ENCODE data around the gene C3orf18.

C3orf18 gene

DNA sequence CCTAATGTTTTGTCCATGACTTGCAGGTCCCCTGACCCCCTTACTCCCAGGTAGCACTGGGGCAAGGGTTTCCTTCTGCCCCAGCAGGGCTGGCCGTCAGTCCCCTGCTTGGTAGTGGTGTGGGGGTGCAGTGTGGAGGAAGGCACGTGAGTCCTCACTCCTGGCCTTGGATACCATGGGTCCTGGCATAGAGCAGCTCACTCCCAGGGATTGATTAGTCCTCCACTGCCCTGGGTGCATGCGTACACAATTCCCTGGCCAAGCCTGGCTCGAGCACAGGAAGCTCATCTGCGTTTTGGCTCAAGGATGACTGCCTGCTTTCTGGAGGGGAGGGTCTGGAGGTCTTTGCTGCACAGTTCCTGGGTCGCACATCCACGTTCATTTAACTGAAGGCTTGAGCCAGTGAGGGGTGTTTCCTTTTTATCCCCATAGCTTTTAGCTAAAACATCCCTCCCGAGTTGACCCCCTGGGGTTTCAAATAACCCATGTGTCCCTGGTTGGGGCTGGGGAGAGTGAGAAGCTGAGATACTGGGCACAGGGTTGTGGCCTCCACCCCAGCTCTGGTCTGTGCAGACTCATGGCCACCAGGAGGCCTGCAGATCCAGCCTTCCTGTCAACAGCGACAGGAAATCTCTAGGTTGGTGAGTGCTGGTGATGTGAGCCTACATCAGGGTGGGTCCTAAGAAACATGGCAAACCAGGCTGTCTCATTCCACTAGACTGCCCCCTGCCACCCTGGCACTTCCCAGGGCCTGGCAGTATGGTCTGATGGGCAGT lies 13.3 kb upstream of the C3orf18 start:
- no peak for DNase-seq (ENCODE audit: low spot score)

DNA sequence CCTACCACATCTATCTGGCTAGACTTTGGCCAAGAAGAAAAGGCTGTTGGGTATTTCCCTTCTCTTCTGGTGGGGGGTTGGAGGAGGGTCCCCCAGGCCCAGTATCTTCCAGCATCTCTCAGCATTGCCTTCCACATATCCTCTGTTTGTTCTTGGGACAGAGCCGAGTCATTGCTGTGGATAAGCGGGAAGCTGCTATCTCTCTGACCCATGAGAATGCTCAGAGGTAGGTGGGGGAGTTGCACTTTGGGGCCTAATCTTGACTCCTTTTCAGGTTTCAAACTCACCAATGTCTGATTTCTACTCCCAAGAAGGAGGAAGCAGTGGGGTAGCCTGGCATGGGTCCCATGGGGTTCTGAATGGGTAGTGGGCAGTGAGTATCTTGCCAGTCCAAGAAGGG lies 9.8 kb upstream of the C3orf18 start:
- no peak for DNase-seq (ENCODE audit: low spot score)

DNA sequence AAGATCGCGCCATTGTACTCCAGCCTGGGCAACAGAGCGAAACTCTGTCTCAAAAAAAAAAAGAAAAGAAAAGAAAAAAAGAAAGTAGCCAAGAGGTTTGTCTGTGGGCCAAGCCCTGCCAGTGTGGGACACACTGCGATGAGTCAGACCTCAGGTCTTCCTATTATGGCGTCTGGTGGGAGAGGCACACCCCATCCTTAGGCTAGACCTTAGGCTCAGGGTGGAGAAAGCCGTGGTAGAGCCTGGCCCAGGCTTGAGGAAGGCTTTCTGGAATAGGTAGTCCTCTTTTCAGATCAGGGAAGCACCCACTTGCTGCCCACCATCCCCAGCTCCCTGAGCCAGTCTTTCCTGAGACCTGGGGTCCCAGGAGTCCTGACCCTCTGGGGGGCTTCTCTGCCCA lies 7.8 kb upstream of the C3orf18 start:
- DNase-seq (ENCODE audit: low spot score), result no peak

DNA sequence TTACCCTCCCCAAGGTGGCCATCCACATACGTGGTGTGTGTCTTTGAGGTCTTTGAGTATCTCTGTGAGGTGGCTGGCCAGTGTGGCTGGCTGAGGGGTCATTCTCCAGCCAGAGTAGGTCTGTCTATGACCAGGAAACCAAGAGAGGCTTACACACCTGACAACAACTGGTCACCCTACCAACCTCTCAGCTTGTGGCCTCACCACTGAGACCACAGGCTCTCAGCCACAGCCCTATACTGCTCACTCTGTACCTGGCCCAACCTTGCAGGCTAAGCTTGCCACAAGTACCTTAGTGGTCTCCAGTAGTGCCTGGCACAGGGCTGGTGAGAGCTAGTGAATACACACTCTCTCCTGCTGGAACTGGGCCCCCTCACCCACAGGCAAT lies 6.9 kb upstream of the C3orf18 start:
- no peak for DNase-seq (ENCODE audit: low spot score)

DNA sequence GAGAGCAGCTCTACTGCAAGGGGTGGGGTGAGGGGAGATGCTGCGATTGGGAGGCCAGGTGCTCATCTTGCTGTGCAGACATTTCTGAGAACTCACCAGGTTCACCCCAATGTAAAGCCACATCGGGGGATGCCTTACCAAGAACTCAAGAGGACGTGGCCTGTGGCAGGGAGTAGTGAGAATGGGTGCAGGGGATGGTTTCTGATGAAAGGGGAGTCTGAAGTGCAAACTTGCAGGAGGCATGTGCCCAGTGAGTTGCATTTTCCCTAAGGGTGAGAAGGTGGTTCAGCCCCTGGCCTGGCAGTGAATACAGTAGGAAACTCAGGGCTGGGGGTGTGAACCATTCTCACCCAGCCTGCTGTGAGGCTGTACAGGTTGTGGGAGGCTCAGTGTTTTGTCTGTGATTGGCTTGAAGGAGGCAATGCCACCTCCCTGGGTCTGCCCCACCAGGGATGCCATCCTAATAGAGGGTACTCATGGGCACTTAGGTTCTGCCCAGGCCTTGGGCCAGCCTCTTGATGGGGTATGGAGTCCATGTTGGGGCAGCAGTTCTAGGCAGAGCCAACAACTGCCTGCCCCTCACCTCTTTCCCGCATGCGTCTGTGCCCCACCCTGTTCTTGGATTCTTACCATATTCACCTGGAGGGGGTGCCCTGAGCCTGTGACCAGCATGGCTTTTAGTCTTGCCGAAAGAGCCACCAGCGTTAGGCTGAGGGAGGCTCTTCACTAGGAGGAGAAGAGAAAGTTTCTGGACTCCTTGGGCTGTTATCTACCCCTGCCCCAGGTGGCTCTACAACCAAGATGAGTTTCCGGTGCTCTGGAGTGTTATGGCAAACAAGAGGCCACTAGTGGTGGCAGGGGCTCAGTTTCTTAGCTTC lies 6.3 kb upstream of the C3orf18 start:
- peak; percentile 97 for DNase-seq (ENCODE audit: low spot score)

DNA sequence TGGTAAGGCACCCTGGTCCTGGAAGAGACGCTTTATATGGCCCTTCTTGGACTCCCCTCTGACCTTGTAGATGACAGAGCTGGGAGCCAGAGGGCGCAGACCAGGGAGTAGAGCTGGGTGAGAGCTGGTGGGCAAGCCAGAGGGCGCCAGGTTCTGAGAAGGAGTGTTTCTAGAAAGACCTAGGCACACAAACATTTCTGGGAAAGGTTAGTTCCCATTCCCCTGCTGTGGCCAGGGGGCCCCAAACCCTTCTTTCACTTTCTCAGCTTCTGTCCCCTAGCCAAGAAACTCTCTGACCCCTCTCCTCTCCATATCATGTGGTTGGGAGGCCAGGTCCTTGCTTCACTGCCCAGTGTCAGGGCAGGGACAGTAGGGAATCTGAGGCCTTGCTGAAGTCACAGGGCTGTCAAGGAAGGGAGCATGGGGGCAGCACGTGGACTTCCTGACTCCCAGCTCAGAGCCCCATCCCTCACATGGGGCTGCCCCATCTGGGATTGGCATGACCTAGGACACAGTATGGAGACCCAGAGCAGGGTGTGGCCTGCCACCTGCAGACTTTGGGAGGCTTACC lies 5.3 kb upstream of the C3orf18 start:
- DNase-seq (ENCODE audit: low spot score), result peak; percentile 84

DNA sequence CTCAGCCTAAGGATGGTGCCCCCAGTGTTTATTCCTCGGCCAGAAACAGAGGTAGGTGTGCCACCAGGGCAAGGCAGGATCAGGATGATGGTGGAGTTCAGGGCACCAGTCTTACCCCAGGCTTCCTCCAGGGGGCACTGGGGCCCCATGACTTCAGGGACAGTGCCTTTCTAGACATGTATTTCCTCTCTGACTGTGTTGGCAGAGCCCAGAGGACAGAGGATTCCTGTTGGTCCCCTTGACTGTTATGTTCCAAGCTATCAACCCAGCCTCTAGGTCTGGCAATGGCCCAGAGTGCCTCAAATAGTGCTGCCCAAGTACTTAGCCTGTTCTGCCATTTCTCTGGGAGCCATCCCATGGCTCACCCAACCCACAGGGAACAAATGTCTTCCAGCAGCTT lies 4.6 kb upstream of the C3orf18 start:
- peak; percentile 91 for DNase-seq (ENCODE audit: low spot score)

DNA sequence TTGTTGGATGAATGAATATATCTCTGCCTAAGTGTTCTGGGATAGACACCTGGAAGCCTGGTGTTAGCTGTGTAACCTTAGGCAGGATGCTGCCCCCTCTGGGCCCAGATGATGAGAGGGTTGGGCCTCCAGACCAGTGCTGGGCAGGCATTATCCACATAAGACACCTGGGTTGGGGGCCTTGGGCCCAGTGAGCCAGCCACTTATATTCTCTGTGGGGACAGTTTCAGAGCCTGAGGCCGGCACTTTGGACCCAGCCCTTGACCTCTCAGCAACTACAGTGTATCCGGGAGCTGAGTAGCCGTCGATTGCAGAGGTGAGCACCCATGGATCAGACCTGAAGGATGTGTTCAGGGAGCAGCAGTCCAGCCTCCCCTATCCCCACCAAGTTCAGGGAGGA lies 3.9 kb upstream of the C3orf18 start:
- no peak for DNase-seq (ENCODE audit: low spot score)

DNA sequence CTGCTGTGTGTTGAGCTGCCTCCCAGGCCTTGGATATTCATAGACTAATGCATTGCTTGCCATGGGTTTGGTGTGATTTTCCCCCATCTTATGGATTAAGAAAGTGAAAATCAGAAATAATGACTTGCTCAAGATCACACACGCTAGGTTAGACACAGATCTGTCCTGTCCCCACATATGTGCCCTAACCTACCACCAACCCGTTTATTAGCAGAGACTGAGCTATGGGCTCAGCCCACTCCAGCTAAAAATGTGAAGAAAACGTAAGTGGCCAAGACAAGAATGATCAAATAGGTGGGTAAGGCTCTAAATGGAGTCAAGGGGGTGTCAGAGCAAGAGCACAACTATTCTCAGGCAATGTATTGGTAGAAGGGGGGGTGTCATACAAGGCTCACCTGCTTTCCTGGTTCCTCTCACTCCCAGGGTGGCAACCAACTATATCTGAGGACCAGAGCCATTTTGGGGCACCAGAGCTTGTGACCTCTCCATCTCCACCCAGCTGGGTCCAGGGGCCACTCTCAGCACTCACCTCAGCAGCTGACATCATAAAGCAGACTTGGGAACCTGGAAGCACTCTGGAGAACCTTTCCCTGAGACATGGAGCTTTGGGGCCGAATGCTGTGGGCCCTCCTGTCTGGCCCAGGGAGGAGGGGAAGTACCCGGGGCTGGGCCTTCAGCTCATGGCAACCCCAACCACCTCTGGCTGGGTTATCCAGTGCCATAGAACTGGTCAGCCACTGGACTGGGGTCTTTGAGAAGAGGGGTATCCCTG lies 3.1 kb upstream of the C3orf18 start:
- no peak for DNase-seq (ENCODE audit: low spot score)

DNA sequence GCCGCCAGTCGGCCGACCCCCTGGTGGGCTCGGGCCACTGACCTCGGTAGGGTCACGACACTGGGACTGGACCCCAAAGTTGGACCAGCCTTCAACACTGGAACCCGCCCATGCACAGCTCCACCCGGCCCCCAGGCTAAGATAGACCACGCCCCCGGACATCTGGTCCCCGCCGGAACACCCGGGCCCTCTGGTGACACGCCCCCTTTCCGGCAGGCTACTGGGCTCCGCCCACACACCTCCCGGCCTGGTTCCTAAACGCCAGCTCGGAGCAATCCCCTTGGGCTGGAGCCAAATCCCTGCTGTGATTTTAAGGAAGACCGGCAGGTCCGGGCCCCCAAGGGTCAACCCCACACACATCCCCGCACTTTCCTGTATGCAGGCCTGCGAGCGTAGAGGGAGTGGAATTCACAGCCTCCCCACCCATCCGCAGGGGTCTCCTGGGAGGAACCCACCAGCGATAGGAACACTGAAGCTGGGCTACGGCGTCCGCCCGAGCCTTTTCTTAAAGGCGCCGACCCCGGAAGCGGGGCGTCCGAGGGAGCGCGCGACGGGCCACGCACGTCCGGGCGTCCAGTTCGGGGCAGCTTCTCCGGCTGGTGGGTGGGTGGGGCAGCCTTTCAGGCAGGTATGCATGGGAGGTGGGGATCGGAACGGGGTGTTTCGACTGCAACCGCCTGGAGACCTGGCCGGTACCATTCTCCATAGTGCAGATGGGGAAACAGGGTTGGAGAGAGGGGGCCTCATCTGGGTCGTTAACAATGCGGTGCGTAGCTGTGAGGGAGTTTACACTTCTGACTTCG lies 1.6 kb upstream of the C3orf18 start, which contains the start of gene HEMK1:
Gene HEMK1 (plus strand): TSS at position 576 of the 803 bp plus-strand sequence. CDS start 1,583 bp downstream, outside the sequence.
- peak; percentile 95 for DNase-seq (ENCODE audit: low spot score)

DNA sequence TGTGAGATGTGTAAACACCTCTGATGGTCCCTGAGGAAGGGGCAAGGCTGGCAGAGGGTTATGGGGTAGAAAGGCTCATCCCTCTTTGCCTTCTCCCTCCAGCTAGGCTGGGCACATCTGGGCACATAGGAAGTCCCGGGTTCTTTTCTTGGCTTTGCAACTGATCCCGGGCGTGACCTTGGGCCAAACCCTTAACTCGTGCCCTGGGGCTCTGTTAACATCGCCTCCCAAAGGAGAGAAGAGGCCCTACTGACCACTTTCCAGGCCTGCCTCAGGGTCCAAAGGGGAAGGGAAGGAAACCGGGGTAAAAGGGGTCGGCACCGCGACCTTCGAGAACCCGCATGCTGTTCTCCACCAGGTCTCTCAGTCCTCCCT lies 549 bp downstream of the C3orf18 start:
- DNase-seq (ENCODE audit: low spot score), result no peak

DNA sequence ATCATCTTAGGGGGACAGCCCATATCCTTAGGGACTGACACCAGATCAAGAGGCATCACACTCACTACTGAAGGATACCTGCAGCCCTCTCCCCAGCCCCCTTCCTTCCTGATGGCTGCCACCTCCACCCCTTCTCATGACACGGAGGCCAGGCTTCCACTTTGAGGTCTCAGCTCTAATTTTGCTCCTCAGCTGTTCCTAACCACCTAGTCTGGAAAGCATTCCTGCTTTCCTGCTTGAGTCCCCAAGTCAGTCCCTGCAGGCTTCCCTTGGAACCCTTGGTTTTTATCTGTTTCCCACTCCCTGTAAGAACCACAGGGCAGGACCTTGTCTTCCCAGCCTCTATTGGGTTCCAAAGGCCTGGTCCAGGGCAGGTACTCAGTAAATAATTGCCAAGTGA lies 3.2 kb downstream of the C3orf18 start:
- no peak for DNase-seq (ENCODE audit: low spot score)

DNA sequence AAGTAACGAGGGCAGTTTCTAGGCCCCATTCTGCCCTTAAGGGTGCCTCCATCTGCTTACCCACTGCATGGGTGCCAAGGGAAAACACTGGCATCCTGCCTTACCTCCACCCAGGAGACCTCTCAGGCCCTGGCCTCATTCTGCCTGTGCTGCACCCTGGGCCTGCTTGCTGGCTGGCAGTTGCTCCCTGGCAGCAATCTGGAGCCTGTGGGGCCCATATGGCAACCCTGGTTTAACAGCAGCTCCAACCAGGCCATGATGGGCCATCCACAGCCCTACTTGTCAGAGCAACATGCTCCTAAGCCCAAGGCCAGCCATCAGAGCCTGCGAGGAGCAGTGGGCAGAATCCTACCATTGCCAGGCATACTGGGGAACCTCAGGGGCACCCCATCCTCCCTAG lies 3.7 kb downstream of the C3orf18 start:
- DNase-seq (ENCODE audit: low spot score), result no peak

DNA sequence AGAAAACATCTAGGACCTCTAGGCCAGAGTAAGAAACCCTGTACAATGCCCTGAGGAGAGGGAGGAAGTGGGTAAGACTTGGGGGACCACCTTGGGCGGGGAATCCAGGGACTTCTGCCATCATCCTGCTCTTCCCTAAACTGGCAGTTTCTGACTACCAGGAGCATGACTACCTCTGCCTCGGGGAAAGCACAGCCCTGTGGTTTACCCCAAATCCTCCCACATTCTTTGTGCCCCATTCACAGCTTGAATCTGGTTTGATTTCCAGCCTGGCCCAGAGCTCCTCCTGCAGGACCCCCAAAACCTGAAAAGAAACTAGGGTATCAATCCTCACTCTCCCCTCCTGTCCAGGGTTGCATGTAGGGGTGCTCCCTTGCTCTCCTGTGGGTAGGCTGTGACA lies 4.7 kb downstream of the C3orf18 start:
- DNase-seq (ENCODE audit: low spot score), result no peak

DNA sequence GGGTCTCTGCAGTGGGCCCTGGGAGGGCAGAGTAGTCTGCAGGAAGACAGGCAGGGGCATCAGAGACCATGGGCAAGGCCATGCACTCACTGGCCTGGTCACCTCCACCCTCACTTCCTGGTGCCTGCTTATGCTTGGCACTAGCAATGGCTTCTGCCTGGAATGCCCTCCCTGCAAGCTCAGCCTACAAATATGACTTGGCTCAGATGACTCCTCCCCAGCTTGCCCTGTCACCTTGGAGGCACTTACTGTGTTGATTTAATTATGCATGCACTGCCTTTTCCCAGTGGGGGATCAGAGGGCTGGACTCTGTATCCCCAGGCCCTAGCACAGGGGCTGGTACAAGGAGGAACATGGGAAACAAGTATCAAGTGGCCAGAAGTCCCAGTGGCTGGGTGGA lies 7.8 kb downstream of the C3orf18 start:
- DNase-seq (ENCODE audit: low spot score), result no peak

DNA sequence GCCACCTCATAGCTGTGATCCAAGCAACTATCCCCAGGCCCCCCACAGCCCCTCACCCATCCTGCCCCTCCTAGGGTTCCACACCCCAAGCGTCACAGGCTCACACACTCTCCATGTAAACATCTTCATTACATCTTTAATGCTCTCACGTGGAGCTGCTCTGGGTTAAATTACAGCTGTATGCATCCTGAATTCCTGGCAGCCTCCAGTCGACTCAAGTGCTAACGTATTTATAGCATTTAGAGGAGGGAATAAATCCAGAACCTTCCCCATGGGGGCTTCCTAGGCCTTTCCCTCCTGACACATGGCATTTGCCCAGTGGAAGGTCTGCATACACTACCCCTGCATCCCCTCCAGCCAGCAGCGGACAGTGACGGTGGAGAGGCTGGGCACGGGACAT lies 9.6 kb downstream of the C3orf18 start:
- no peak for DNase-seq (ENCODE audit: low spot score)

DNA sequence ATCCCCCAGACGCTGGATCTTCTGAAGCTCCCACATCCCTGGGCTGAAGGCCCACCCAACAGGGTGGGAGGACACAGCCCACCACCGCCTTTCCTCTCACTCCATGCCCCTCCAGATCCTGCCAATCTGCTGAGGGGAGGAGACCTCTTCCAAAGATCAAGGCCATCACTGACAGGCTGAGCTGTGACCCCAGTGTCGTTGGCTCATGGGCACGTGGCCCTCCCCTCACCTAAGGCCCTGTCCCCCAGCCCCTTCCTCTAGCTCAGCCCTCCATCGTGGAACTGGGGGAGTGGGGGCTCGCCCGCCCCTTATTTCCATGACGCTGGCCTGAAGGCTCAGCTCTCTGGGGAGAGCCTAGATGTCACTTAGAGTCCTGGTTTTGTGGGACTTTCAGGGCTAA lies 10.4 kb downstream of the C3orf18 start:
- DNase-seq (ENCODE audit: low spot score), result no peak

DNA sequence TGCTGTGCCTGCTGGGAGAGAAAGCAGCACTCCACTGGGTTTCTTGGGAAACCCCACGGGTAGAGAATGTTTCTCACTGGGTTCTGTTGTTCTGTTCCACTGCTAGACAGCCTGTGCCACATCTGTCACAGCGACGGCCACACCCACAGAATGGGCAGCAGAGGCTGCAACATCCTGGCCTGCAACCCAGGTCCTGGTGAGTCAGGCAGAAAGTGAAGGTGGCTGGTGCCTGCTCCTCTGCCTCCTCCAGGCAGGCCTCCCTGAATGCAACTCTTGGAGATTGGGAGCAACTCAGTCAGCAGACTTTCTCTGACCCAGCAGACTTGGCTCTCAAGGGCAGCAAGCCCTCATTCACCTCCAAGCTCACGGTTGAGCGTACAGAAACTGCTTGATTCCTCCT lies 13.0 kb downstream of the C3orf18 start:
- peak; percentile 17 for DNase-seq (ENCODE audit: low spot score)

DNA sequence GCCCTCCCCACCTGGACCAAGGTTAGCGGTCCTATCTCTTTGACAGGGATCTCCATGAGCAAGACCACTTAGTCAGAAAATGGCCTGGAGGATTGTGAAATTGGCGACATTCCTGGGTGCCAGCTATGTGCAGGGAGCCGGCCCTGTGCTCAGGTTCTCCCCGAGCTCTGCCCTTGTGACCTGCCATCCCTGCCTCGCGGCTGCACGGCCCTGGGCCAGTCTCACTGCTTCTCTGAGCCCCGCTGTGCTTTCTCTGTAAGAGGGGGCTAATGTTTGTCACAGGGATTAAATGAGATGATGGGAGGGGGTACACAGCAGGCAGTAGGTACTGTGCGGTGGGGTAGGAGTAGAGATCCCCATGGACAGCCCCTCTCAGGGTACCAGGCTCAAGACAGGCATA lies 14.9 kb downstream of the C3orf18 start:
- DNase-seq (ENCODE audit: low spot score), result no peak

DNA sequence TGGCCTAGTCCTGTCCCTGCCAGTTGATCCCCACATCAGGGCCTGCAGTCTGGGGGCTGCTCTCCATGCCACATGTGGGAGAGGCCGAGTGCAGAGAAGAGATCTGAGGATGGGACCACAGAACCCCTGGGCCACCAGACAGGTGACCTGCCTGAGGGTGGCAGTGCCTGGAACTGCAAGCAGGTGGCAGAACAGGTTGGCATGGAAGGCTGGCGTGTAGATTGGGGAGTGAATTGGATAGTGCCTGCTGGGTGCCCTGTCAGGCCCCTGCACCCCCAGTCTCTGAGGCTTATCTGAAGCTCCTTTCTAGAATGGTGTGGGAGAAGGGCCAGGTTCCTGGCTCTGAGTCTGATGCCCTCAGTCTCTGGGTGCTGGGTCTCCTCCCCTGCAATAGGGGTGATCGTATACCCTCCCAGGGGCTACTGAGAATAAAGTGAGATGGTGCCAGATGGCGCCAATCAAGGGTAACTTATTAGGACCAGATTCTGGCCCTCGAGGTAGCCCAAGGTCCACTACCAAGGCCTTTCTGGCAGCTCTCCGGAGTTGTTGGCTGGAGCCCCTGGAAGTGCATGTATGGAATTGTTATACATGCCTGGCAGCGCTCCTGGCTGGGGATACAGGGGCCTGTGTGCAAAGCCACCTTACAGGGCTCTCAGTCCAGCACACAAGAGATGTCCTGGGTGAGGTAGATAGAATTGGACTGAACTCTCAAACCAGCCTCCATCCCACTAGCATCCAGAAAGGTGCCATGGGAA lies 15.7 kb downstream of the C3orf18 start:
- no peak for DNase-seq (ENCODE audit: low spot score)
